Parathyroid adenoma (tissue), 2 donors: ENCODE measurements around the gene USP30.
A peak's percentile ranks its signal among the peaks of the same experiment; 100 is the strongest.
"Not testable (repeated sequence)": the region's sequence is repeated elsewhere in the genome, so short reads cannot be mapped to it uniquely, and the experiment has no call there.

Experiments used
- H2AFZ ChIP-seq: fragments of 300-600 bp; sonication (generic); one replicate; pipeline ENCODE4 v1.7.0; 2017; ENCODE audit warnings: antibody characterized with exemption, mild to moderate bottlenecking
- H3K27ac ChIP-seq: fragments of 300-600 bp; sonication (generic); one replicate; pipeline ENCODE4 v1.7.0; 2017
- H3K27me3 ChIP-seq: fragments of 300-600 bp; sonication (generic); one replicate; pipeline ENCODE4 v1.7.0; 2017; ENCODE audit warnings: low read length; ENCODE audit not compliant: control insufficient read depth, insufficient read depth
- H3K36me3 ChIP-seq: fragments of 300-600 bp; sonication (generic); one replicate; pipeline ENCODE4 v1.7.0; 2017; ENCODE audit warnings: low read length; ENCODE audit not compliant: control insufficient read depth, insufficient read depth
- H3K4me1 ChIP-seq: fragments of 300-600 bp; sonication (generic); one replicate; pipeline ENCODE4 v1.7.0; 2017; ENCODE audit warnings: control low read depth
- H3K4me2 ChIP-seq: fragments of 300-600 bp; sonication (generic); one replicate; pipeline ENCODE4 v1.7.0; 2017; ENCODE audit warnings: low read length
- H3K4me3 ChIP-seq: fragments of 300-600 bp; sonication (generic); one replicate; pipeline ENCODE4 v1.7.0; 2017; ENCODE audit warnings: low read depth, low read length
- H3K79me2 ChIP-seq: fragments of 300-600 bp; sonication (generic); one replicate; pipeline ENCODE4 v1.7.0; 2017; ENCODE audit warnings: control low read depth
- H3K9ac ChIP-seq: fragments of 300-600 bp; sonication (generic); one replicate; pipeline ENCODE4 v1.7.0; 2017; ENCODE audit warnings: mild to moderate bottlenecking
- H3K9me3 ChIP-seq: fragments of 300-600 bp; sonication (generic); one replicate; pipeline ENCODE4 v1.7.0; 2017; ENCODE audit warnings: low read length; ENCODE audit not compliant: control insufficient read depth
- TF ChIP-seq, protein P1 (sequence below): fragments of 300-600 bp; sonication (generic); IDR thresholded peaks from one replicate; pipeline ENCODE4 v1.7.0; 2017; ENCODE audit warnings: antibody characterized with exemption, mild to moderate bottlenecking
- donor health status: primary hyperparathyroidism.

The USP30 gene

GRCh38 chr12:109020146-109020795 is 32.1 kb upstream of the USP30 start:
- no peaks in the 10 kb centered on the region for H3K79me2 ChIP-seq
- no peak overlapping the region for H3K4me3 ChIP-seq
- peak overlapping the region; percentile 27 for H3K27ac ChIP-seq
- TF ChIP-seq, protein P1, sequence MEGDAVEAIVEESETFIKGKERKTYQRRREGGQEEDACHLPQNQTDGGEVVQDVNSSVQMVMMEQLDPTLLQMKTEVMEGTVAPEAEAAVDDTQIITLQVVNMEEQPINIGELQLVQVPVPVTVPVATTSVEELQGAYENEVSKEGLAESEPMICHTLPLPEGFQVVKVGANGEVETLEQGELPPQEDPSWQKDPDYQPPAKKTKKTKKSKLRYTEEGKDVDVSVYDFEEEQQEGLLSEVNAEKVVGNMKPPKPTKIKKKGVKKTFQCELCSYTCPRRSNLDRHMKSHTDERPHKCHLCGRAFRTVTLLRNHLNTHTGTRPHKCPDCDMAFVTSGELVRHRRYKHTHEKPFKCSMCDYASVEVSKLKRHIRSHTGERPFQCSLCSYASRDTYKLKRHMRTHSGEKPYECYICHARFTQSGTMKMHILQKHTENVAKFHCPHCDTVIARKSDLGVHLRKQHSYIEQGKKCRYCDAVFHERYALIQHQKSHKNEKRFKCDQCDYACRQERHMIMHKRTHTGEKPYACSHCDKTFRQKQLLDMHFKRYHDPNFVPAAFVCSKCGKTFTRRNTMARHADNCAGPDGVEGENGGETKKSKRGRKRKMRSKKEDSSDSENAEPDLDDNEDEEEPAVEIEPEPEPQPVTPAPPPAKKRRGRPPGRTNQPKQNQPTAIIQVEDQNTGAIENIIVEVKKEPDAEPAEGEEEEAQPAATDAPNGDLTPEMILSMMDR = no peak
- no peak overlapping the region for H3K4me2 ChIP-seq
- no peak overlapping the region for H3K9ac ChIP-seq
- H3K27me3 ChIP-seq = no peaks in the 10 kb centered on the region
- peaks cover 3% of the 10 kb centered on the region for H3K4me1 ChIP-seq
- no peaks in the 10 kb centered on the region for H3K36me3 ChIP-seq
- peak overlapping the region; percentile 81 for H2AFZ ChIP-seq
- no peaks in the 10 kb centered on the region for H3K9me3 ChIP-seq

GRCh38 chr12:109020796-109021380 is 31.5 kb upstream of the USP30 start, which contains the start of gene SVOP:
Gene SVOP (minus strand): TSS chr12:109021068. CDS start chr12:109020868, 200 bp downstream.
- Histone ChIP-seq H3K27me3 (no peaks in the 10 kb centered on the region), H3K79me2 (no peaks in the 10 kb centered on the region), H3K9ac (no peak within 1 kb of the TSS), H3K4me2 (peak within 1 kb of the TSS; percentile 15), H3K4me3 (no peak within 1 kb of the TSS), H3K4me1 (peaks cover 3% of the 10 kb centered on the region), H2AFZ (peak within 1 kb of the TSS; percentile 81), H3K36me3 (no peaks in the 10 kb centered on the region), H3K9me3 (no peaks in the 10 kb centered on the region), H3K27ac (peak within 1 kb of the TSS; percentile 73)
- TF ChIP-seq, protein P1 = no peak

DNA sequence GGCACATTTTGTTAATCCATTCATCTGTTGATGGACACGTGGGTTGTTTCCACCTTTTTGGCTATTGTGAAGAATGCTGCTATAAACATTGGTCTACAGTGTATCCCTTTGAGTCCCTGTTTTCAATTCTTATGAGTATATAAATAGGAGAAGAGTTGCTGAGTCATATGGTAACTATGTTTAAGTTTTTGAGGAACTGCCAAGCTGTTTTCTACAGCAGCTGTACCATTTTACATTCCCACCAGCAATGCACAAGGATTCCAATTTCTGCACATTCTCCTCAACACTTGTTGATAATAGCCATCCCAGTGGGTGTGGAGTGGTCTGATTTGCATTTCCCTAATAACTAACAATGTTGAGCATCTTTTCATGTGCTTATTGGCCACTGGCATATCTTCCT is 24.6 kb upstream of the USP30 start:
- Histone ChIP-seq H2AFZ (no peak overlapping the region), H3K9ac (no peak overlapping the region), H3K4me1 (no peaks in the 10 kb centered on the region), H3K9me3 (no peaks in the 10 kb centered on the region), H3K27me3 (no peaks in the 10 kb centered on the region), H3K36me3 (no peaks in the 10 kb centered on the region), H3K4me2 (no peak overlapping the region), H3K79me2 (no peaks in the 10 kb centered on the region), H3K4me3 (no peak overlapping the region), H3K27ac (no peak overlapping the region)
- TF ChIP-seq, protein P1 = no peak

DNA sequence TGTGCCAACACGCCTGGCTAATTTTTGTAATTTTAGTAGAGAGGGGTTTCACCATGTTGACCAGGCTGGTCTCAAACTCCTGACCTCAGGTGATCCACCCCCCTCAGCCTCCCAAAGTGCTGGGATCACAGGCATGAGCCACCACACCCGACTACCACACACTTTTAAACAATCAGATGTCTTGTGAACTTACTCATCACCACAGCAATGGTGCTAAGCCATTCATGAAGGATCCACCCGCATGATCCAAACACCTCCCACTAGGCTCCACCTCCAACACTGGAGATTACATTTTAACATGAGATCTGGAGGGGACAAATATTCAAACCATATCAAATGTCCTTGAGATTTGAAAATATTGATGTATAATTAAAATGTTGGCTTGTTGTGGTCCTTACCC is 23.8 kb upstream of the USP30 start:
- not testable (repeated sequence) for H3K27ac ChIP-seq, H3K79me2 ChIP-seq

GRCh38 chr12:109029411-109029810 is 23.0 kb upstream of the USP30 start:
- Histone ChIP-seq H3K9me3 (no peaks in the 10 kb centered on the region), H3K4me2 (no peak overlapping the region), H3K27me3 (no peaks in the 10 kb centered on the region), H3K4me3 (no peak overlapping the region), H3K4me1 (no peaks in the 10 kb centered on the region), H2AFZ (no peak overlapping the region), H3K27ac (no peak overlapping the region), H3K79me2 (no peaks in the 10 kb centered on the region), H3K36me3 (no peaks in the 10 kb centered on the region), H3K9ac (no peak overlapping the region)
- TF ChIP-seq, protein P1 = no peak

More for the DNA sequence above, 23.8 kb upstream of the USP30 start:
- H3K4me2 ChIP-seq, H3K36me3 ChIP-seq, H3K9ac ChIP-seq, H3K4me3 ChIP-seq, H3K4me1 ChIP-seq, H3K9me3 ChIP-seq, H2AFZ ChIP-seq, H3K27me3 ChIP-seq: not testable (repeated sequence)
